AG08395 (cell line): ENCODE results near the gene YPEL2.
"Not testable (repeated sequence)": the region's sequence is repeated elsewhere in the genome, so short reads cannot be mapped to it uniquely, and the experiment has no call there.

Experiments used
- DNase-seq: peaks from one replicate; pipeline ENCODE4 v3.0.0; 2012; ENCODE audit warnings: mixed read lengths, low spot score

YPEL2 gene

GRCh38 chr17:59406808-59407381 lies 75.4 kb downstream of the YPEL2 start:
- no peak for DNase-seq

DNA sequence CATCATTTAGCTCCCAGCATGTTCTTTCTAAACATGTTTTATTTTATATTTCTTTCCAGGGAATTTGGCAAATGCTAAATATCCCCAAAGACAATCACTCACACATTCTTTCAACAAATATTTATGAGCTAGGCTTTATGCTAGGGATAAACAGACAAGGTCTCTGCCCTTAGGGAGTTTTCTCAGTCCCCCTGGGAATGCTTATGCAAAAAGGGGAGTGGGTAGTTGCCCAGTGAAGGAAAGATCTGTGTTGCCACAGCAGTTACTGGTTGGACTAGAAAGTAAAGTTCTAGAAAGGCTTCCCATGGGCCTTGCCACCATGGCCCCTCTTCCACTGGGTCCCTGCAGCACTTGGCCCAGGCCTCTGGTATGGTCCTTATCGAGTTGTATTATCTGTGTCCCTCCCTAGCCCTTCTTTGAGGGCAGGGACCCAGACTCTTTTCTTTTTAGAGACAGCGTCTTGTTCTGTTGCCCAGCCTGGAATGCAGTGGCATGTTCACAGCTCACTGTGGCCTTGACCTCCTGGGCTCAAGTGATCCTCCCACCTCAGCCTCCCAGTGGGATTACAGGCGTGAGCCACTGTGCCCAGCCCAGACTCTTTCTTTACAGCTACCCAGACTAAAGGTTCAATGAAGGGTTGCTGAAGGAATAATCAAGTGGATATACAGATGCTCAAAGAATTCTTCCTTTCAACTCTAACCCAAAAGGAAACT lies 78.0 kb downstream of the YPEL2 start:
- DNase-seq = no peak

GRCh38 chr17:59410049-59410437 lies 78.6 kb downstream of the YPEL2 start:
- no peak for DNase-seq

DNA sequence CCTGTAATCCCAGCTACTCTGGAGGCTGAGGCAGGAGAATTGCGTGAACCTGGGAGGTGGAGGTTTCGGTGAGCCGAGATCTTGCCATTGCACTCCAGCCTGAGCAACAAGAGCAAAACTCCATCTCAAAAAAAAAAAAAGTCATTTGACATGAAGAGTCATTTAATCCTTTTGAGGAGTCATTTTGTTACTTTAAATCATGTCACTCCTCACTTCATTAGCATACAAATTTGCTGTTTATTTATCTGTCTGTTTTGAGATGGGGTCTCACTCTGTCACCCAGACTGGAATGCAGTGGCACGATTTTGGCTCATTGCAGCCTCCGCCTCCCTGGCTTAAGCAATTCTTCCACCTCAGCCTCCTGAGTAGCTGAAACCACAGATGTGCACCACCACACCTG lies 81.0 kb downstream of the YPEL2 start:
- not testable (repeated sequence) for DNase-seq

- no peak for DNase-seq
These were observed 81.7 kb downstream of the YPEL2 start for GRCh38 chr17:59413014-59413766.

GRCh38 chr17:59415397-59415796 lies 83.9 kb downstream of the YPEL2 start:
- no peak for DNase-seq

GRCh38 chr17:59416184-59416583 lies 84.7 kb downstream of the YPEL2 start:
- DNase-seq = no peak

GRCh38 chr17:59417452-59417851 lies 86.0 kb downstream of the YPEL2 start:
- DNase-seq = no peak

DNA sequence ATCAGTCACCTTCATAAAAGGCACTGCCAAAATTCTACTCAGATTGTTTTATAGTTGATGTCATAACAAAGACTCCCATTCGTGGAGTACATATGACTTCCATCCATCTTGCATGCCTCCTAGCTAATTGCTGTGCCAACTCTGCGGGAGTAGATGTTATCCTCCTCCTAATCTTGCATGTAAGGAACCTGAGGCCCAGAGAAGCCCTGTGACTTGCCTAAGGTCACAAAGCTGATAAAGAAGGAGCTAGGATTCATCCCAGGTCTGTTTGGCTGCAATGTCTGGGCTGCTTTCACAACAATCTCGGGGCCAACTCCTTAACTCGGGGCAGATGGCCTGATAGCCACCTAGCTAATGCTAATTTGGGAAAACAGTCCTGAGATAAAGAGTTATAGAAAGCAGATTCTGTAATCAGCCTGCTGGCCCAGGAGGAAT lies 87.3 kb downstream of the YPEL2 start:
- no peak for DNase-seq

GRCh38 chr17:59420901-59421300 lies 89.4 kb downstream of the YPEL2 start:
- DNase-seq = no peak

- DNase-seq = no peak
These were observed 90.3 kb downstream of the YPEL2 start for GRCh38 chr17:59421722-59422121.

DNA sequence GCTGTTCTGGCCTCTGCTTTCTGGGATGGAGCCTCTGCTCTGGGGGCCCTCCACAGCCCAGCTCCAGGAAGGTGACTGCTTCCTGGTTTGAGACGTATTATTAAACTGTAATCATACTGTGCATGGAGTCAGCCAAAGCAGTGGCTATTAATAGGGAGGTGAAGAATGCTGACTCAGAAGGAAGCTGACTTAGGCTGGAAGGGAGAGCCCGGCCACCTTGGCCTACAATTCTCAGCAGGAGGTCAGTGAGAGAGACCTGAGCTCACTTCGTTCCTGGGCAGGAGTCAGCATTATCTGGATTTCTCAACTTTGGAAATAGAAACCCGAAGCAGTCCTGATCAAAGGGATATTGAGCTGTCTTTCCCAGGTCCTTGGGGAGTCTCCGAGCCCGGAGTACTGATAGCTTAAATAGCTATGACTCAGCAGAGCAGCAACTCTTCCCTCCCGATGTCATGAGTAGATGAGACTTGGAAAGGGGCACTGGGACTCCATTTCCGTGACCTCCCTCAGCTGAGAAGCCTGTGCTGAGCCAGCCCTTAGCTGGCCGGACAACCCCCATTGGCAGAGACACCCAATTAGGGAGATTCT lies 91.8 kb downstream of the YPEL2 start:
- DNase-seq = peak; percentile 63

GRCh38 chr17:59423903-59424302 lies 92.4 kb downstream of the YPEL2 start:
- no peak for DNase-seq

- DNase-seq = no peak
These were observed 92.9 kb downstream of the YPEL2 start for GRCh38 chr17:59424331-59424730.

DNA sequence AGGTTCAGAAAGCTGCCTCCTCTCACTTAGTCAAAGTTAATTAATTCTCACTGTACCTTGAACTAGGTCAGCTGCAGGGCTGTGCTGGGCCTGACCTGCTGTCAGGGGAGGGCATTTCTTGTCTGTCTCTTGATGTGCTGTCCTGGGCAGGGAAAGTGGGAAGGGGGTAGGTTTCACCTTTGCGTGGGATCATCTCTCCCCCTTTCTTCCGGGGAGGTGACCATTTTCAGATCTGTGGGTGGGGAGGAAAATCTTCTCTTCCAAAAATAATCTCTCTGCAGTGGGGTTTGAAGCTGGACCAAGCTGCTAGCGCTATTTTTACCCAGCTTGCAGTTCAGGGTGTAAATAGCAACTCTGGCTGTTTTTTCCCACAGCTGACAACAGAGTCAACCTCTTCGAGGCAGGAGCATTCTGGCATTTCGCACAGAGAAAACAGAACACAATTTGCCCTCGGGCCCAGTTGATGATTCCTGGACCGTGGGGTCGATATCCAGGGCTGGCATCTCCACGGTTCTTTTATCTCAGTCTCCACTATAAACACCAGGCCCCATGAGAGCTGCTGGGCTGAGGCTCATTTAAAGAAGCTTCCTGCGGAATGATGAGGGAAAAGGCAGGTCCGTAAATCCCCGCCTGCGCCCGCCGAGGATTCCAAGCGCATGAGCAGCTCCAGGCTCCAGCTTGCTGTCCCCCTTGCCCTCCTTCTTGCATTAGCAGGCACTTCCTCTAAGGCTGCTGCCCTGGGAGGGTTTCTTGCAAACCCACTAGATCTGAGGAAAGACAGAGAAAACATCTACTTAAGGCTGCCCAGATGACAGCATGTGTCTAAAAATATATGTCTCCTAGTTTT lies 93.9 kb downstream of the YPEL2 start:
- peak; percentile 54 for DNase-seq

DNA sequence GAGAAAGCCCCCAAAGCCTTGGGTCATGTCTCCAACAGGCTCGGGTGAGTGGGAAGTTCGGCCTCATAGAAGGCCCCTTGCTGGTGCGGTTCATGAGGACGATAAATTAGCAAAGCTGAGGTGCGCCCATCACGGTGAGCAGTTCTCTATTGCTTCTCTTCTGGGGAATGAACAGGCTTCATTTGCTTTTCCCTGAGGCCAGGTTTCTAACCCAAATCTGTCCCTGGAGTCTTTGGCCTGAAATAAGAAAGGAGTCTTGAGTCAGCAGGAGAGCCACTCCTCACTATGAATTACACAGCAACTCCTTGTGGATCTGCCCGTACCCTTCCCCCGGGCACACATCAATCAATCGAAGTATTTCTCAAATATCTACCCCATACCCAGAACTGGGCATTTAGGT lies 94.6 kb downstream of the YPEL2 start:
- no peak for DNase-seq

DNA sequence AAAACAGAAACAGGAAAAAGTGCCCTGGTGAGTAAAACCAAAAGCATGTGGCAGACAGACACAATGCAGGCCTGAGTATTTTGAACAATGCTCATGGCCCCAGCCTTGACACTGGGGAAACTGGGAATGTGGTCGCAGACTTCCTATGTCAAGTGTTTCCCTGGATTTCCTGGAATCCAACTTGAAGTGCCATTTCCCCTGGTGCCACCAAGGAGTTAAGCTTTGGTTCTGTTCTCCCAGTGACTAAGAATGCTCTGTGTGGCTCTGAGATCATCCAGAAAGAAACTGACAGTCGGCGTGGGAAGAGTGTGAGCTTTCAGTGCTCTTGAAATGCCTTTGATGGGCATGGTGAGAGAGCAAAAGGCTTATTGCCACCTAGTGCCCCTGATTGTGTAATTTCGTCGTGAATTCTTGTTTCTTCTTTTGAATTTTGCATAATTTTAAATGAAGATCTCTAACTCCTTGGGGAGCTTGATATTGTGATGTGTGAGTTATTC lies 96.0 kb downstream of the YPEL2 start:
- peak; percentile 77 for DNase-seq

DNA sequence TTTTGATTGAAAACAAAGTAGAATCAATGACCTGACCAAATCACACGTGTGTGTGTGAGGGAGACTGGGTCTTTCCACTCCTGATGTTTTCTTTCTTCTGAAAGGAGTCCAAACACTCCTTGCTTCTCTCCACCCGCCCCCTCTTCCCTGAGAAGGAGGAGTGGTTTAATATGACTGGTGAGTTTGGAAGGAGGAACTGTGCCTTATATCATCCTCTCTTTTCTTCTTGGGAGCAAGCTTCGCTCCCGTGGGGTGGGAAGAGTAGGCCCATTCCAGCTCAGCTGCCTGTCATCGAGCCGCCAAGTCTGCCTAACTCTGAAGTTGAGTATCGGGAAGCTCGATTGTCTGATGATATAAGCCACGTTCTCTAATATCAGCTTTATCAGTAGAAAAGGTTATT lies 96.5 kb downstream of the YPEL2 start:
- peak; percentile 63 for DNase-seq

- no peak for DNase-seq
These were observed 97.5 kb downstream of the YPEL2 start for GRCh38 chr17:59428916-59429485.

DNA sequence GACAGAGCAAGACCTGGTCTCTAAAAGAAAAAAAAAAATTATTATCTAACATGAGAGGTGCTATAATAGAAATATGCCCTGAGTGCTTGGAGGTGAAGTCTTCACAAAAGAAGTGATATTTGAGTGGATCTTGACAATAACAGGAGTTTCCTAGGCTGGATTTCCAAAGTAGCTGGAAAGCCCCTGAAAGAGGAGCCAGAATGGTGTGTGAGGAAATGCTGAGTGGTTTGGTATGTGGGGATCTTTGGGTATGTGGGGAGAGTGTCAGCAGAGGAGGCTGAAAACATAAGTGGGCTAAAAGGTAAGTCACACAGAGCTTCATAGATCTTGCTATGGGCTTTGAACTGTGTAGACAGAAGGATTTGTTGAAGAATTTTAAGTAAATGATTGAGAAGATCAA lies 100.1 kb downstream of the YPEL2 start:
- no peak for DNase-seq

- DNase-seq = no peak
These were observed 101.2 kb downstream of the YPEL2 start for GRCh38 chr17:59432657-59433056.
